GM21447 (cell line): Measurements from ENCODE around the gene DCN.

ENCODE experiments used
- ATAC-seq: cut with Tn5 transposase; IDR thresholded peaks from one replicate; pipeline ENCODE4 v1.9.1; 2021; ENCODE audit not compliant: unreplicated experiment

The DCN gene

GRCh38 chr12:91104812-91105466 is 77.7 kb downstream of the DCN start:
- ATAC-seq = peak; percentile 64

GRCh38 chr12:91103624-91104023 is 79.0 kb downstream of the DCN start:
- ATAC-seq = no peak

GRCh38 chr12:91103101-91103500 is 79.5 kb downstream of the DCN start:
- ATAC-seq = no peak

- ATAC-seq = no peak
These were observed 81.7 kb downstream of the DCN start for GRCh38 chr12:91100906-91101305.

- no peak for ATAC-seq
These were observed 82.8 kb downstream of the DCN start for GRCh38 chr12:91099836-91100235.

- ATAC-seq = no peak
These were observed 83.3 kb downstream of the DCN start for GRCh38 chr12:91099341-91099740.

GRCh38 chr12:91098941-91099340 is 83.7 kb downstream of the DCN start:
- ATAC-seq = no peak

- no peak for ATAC-seq
These were observed 84.2 kb downstream of the DCN start for GRCh38 chr12:91098461-91098860.

- ATAC-seq = no peak
These were observed 87.7 kb downstream of the DCN start for GRCh38 chr12:91094957-91095356.

GRCh38 chr12:91094032-91094662 is 88.5 kb downstream of the DCN start:
- ATAC-seq = no peak

GRCh38 chr12:91093341-91093740 is 89.3 kb downstream of the DCN start:
- ATAC-seq = no peak

GRCh38 chr12:91091916-91092715 is 90.5 kb downstream of the DCN start:
- ATAC-seq = no peak
